Measurements from ENCODE around the gene MELTF. TPM values are rescaled to one million over a fixed set of nuclear protein-coding genes. Genes with fewer than 3 reads are reported as not detected.

MELTF gene
- total RNA-seq, 2 experiments from 2014 or later = 3.4 to 3.5 TPM

DNA sequence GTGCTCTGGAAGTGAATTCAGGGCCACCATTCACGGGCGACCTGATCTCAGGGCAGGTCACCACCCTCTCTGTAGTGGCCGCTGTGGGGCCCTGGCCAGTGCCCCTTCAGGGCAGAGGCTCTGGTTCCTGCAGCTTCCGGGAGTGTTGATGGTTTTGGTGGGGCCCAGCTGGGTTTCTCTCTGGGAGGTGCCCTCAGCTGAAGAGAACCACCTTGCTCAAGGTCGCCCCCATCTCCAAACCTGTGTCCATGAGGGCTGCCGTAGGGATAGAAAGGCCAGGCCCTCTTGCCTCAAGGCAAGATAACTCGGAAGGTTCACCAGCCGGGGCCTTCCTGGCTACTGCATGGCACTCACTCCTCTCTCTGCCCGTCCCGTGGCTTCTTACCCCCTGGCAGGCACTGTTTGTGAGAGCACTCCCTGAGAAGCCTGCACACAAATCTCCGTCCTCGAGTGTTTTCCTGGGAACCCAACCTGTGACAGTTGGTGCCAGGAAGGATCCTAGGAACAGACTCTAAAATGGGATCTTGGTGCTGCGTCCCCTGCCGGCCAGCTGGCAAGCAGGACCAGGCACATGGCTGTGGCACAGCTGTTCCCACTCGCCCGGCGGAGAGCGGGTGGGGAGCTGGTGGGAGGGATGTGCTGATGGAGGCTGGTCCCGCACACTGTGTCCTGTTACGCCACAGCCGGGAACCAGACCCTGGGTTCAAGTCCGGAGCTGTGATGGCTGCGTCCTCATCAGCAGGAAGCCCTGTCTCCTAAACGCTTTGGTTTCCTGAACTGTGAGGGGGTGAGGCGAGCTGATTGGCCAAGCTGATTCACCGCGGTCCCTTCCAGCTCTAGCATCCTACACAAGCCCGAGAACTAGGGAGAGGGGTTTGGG lies 37.8 kb downstream of the MELTF start:
- Mint-ChIP-seq H3K27me3 (no peaks in the 10 kb centered on the region), H3K4me3 (no peak overlapping the region), H3K27ac (no peak overlapping the region), H3K4me1 (ENCODE audit: low read depth) (no peaks in the 10 kb centered on the region), H3K9me3 (no peaks in the 10 kb centered on the region), H3K36me3 (ENCODE audit: low read depth) (no peaks in the 10 kb centered on the region)
- TF ChIP-seq, protein P1, sequence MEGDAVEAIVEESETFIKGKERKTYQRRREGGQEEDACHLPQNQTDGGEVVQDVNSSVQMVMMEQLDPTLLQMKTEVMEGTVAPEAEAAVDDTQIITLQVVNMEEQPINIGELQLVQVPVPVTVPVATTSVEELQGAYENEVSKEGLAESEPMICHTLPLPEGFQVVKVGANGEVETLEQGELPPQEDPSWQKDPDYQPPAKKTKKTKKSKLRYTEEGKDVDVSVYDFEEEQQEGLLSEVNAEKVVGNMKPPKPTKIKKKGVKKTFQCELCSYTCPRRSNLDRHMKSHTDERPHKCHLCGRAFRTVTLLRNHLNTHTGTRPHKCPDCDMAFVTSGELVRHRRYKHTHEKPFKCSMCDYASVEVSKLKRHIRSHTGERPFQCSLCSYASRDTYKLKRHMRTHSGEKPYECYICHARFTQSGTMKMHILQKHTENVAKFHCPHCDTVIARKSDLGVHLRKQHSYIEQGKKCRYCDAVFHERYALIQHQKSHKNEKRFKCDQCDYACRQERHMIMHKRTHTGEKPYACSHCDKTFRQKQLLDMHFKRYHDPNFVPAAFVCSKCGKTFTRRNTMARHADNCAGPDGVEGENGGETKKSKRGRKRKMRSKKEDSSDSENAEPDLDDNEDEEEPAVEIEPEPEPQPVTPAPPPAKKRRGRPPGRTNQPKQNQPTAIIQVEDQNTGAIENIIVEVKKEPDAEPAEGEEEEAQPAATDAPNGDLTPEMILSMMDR (IDR thresholded peaks at IDR 0.05) = no peak
- DNase-seq = no peak
- POLR2A ChIA-PET = no interaction called here
- intact Hi-C loops (cut with micrococcal nuclease) = no loop called here
- CTCF ChIA-PET = interaction anchor here (1.3 kb wide), 1 partner anchor 39 kb away, joined by 5 read pairs; no protein-coding TSS in a partner anchor
- no peak for ATAC-seq

DNA sequence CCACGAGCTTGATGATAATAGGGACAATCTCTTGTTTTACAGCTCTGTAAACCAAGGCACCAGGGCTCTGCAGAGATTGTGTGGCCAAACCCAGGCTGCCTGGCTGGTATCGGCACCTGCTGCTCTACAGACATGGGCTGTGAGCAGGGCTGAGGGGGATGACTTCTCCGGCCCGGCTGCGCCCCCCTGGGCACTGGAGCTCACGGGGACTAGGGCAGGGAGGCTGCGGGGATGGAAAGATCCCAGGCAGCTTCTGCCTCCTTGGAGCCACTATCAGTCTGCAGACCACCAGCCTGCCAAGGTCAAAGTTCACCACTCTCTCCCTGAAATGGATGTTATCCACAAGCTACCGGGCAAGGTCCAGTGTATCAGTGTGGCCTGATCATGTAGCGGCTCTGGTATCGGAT lies 39.0 kb downstream of the MELTF start:
- CTCF ChIA-PET = no interaction called here
- intact Hi-C loops (cut with micrococcal nuclease) = no loop called here

DNA sequence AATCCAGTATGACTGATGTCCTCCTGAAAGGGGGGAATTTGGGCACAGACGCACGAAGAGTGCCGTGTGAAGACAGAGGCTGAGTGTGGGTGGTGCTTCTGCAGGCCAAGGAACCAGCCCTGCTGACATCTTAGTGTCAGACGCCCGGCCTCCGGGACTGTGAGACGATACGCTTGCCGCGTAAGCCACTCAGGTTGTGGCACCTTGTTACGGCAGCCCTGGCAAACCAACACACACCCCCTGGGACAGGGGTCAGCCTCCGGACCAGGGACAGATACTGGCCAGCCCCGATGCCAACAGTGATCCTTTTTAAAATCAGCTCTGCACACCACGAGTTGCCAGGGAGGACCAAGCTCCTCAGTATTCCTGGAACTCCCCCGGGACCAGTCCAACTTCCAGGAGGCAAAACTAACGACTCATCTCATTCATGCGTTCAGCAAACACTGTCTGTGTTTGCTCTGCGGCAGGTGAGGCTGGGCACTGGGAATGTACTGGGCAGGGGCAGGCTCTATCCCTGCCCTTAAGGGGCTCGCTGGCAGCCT lies 39.8 kb downstream of the MELTF start:
- Mint-ChIP-seq H3K27me3 (no peaks in the 10 kb centered on the region), H3K36me3 (ENCODE audit: low read depth) (no peaks in the 10 kb centered on the region), H3K4me3 (no peak overlapping the region), H3K27ac (no peak overlapping the region), H3K9me3 (no peaks in the 10 kb centered on the region), H3K4me1 (ENCODE audit: low read depth) (no peaks in the 10 kb centered on the region)
- ChIA-PET POLR2A (no interaction called here), CTCF (no interaction called here)
- DNase-seq (no peak), ATAC-seq (no peak)
- TF ChIP-seq, protein P1 (IDR thresholded peaks at IDR 0.05) = no peak
- intact Hi-C loops (cut with micrococcal nuclease) = no loop called here

More for the DNA sequence above, 39.0 kb downstream of the MELTF start:
- POLR2A ChIA-PET = no interaction called here
- no peaks in the 10 kb centered on the region for H3K36me3 Mint-ChIP-seq (ENCODE audit: low read depth)
- TF ChIP-seq, protein P1 (IDR thresholded peaks at IDR 0.05) = no peak
- DNase-seq (no peak), ATAC-seq (no peak)
- H3K27ac Mint-ChIP-seq = no peak overlapping the region
- no peaks in the 10 kb centered on the region for H3K27me3 Mint-ChIP-seq
- H3K4me1 Mint-ChIP-seq (ENCODE audit: low read depth) = no peaks in the 10 kb centered on the region
- no peak overlapping the region for H3K4me3 Mint-ChIP-seq
- H3K9me3 Mint-ChIP-seq = no peaks in the 10 kb centered on the region

DNA sequence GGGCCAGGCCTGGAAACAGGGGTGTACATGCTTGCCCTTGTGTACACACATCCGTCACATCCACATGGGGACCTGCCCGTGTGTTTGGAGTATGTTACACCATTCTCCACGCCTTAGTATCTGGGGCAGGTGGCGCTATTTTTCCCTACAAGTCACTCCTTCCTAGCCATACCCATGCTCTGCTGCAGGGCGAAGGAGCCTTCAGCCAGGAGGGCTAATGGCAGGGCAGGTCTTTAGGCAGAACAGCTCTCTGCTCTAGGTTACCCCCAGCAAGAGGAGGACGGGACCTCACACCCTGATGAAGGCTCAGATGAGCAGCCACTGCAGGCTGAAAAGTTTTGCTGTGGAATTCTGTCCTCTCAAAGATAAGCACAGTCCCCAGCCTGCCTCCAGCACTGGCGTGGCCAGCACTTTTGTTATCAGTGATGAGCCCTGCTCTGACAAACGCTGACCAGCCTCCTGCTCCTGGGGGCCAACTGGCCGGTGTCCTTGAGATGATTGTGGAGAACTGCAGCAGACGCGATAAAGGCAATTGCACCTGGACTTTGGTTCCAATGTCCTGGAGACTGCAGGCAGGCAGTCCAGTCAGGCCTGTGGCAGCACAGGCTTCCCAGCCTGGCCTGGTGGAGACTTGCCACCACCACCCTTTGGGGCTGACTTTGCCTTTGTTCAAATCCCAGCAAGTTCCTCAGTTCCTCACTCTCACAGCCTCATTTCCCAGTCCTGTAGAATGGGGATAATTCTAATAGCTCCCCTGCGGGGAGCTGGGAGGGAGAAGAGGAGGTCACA lies 41.2 kb downstream of the MELTF start:
- DNase-seq (no peak), ATAC-seq (no peak)
- Mint-ChIP-seq H3K9me3 (no peaks in the 10 kb centered on the region), H3K27ac (no peak overlapping the region), H3K4me1 (ENCODE audit: low read depth) (no peaks in the 10 kb centered on the region), H3K27me3 (no peaks in the 10 kb centered on the region), H3K36me3 (ENCODE audit: low read depth) (no peaks in the 10 kb centered on the region), H3K4me3 (no peak overlapping the region)
- TF ChIP-seq, protein P1 (IDR thresholded peaks at IDR 0.05) = no peak
- intact Hi-C loops (cut with micrococcal nuclease) = no loop called here
- ChIA-PET CTCF (no interaction called here), POLR2A (no interaction called here)

DNA sequence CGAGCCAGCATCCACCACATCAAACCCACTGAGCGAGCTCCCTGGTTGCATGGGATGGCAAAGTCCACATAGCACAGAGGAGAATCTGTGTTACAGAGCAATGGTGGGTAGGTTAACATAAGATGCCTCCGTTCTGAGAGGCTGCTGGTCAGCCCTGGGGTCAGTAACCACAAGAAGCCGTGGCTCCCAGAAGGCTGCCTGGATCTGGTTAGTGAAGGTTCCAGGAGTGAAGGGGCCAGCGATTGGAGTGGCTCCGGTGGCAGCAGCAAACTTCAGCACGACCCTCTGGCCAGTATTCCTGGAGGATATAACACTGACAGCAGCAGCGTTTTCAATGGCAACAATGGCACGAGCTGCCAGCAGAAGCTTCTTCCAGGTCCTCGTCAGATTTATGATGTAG lies 42.6 kb downstream of the MELTF start:
- no peaks in the 10 kb centered on the region for H3K4me1 Mint-ChIP-seq (ENCODE audit: low read depth)
- POLR2A ChIA-PET = no interaction called here
- H3K4me3 Mint-ChIP-seq = no peak overlapping the region
- H3K27ac Mint-ChIP-seq = no peak overlapping the region
- CTCF ChIA-PET = no interaction called here
- H3K36me3 Mint-ChIP-seq (ENCODE audit: low read depth) = no peaks in the 10 kb centered on the region
- DNase-seq (no peak), ATAC-seq (no peak)
- no peaks in the 10 kb centered on the region for H3K27me3 Mint-ChIP-seq
- intact Hi-C loops (cut with micrococcal nuclease) = no loop called here
- peaks cover 4% of the 10 kb centered on the region for H3K9me3 Mint-ChIP-seq
- TF ChIP-seq, protein P1 (IDR thresholded peaks at IDR 0.05) = no peak
